Fibroblast of lung (primary cell): ENCODE measurements around the gene PANX2.

Experiments used
- EZH2 ChIP-seq: IDR thresholded peaks from 2 replicates; pipeline ENCODE4 v1.5.1; 2012; ENCODE audit warnings: low read length, control low read depth, mild to moderate bottlenecking; ENCODE audit errors: missing control alignments
- TF ChIP-seq, protein P1 (sequence below), 2 donors: IDR thresholded peaks in 1 of 2; conservative IDR thresholded peaks in 1 of 2; 1 replicate in 1 of 2; 2 replicates in 1 of 2; pipeline ENCODE4 v1.5.1; 2011 to 2012; ENCODE audit warnings: low read length in 2 of 2, control low read depth in 1 of 2, inconsistent platforms in 1 of 2, low read depth in 1 of 2, mild to moderate bottlenecking in 1 of 2

DNA sequence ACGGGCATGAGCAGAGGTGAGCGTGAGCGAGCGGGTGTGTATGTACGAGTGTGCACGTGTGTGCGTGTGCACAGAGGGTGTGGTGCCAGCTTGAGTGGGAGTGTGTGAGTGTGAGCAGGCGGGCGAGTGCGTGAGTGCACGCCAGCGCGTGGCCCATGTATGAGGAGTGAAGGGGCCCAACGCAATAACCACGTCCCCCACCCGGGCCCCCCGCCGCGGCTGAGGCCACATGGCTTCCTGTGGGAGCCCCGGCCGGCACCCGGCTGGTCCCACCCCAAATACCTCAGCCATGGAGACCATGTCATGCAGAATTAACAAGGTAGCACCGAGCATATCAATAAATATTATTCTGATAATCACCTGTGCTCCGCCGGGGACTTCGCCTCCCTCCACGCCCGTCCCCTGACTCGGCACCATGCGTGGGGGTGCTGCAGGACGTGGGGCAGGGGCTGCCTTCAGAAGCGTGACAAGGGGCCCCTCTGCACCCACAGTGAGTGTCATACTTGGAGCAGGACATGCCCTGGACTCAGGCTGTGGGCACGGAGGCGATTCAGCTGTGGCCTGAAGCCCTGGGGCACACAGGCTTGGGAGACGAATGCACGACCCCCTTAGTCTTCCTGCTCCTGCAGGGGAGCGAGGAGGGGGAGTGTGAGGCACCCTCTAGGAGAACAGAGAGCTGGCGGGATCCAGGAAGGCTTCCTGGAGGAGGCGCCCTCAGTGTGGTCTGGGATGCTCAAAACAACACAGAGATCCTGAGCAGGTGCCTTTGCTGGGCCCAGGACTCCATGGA, 9.6 kb downstream of the PANX2 start:
- TF ChIP-seq, protein P1, sequence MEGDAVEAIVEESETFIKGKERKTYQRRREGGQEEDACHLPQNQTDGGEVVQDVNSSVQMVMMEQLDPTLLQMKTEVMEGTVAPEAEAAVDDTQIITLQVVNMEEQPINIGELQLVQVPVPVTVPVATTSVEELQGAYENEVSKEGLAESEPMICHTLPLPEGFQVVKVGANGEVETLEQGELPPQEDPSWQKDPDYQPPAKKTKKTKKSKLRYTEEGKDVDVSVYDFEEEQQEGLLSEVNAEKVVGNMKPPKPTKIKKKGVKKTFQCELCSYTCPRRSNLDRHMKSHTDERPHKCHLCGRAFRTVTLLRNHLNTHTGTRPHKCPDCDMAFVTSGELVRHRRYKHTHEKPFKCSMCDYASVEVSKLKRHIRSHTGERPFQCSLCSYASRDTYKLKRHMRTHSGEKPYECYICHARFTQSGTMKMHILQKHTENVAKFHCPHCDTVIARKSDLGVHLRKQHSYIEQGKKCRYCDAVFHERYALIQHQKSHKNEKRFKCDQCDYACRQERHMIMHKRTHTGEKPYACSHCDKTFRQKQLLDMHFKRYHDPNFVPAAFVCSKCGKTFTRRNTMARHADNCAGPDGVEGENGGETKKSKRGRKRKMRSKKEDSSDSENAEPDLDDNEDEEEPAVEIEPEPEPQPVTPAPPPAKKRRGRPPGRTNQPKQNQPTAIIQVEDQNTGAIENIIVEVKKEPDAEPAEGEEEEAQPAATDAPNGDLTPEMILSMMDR (conservative IDR thresholded peaks at IDR 0.05 in 1 of 2, IDR thresholded peaks at IDR 0.05 in 1 of 2; ENCODE audit: low read depth in 1 of 2, low read length in 2 of 2) = no peak
- TF ChIP-seq EZH2 = no peak
